ENCODE data around the gene KCNT2.

DNA sequence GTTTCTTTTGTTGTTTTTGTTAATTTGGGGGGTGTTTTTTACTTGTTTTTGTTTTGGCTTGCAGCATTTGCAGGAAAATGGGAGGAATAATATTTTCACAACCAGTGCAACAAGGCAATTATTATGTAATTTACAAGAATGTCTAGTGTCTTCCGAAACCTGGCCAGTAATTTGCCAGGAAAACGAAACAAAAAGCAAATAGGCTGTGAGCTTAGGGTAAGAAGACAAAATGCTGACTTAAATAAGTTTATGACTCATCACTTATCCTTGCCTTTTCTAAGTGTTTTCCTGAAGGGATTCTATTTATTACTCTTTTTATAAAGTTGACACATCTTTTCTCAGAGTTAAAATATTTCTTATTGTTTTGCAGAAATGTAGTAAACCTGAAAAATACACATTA lies 49.8 kb downstream of the KCNT2 start:
- no peak for TF ChIP-seq CTCF (conservative IDR thresholded peaks at IDR 0.05 in 1 of 2, IDR thresholded peaks at IDR 0.05 in 1 of 2; ENCODE audit: extremely low read depth in 1 of 2, insufficient read depth in 1 of 2, low read depth in 1 of 2, low read length in 2 of 2)
- no peak for TF ChIP-seq EZH2 (IDR thresholded peaks at IDR 0.05; ENCODE audit: borderline replicate concordance, low read length)
